ENCODE data around the gene MKI67.
A peak's percentile ranks its signal among the peaks of the same experiment; 100 is the strongest.
"Not testable (repeated sequence)": the region's sequence is repeated elsewhere in the genome, so short reads cannot be mapped to it uniquely, and the experiment has no call there.

Gene MKI67

GRCh38 chr10:128103229-128103714, 23.0 kb downstream of the MKI67 start:
- peak; percentile 48 for DNase-seq

- DNase-seq: no peak
These were observed 23.6 kb downstream of the MKI67 start for GRCh38 chr10:128102480-128103228.

- no peak for DNase-seq
These were observed 24.3 kb downstream of the MKI67 start for GRCh38 chr10:128101901-128102300.

- DNase-seq: no peak
These were observed 26.3 kb downstream of the MKI67 start for GRCh38 chr10:128099901-128100300.

GRCh38 chr10:128098631-128099030, 27.6 kb downstream of the MKI67 start:
- no peak for DNase-seq

- no peak for DNase-seq
These were observed 28.4 kb downstream of the MKI67 start for GRCh38 chr10:128097783-128098182.

GRCh38 chr10:128096486-128097199, 29.6 kb downstream of the MKI67 start:
- DNase-seq: no peak

GRCh38 chr10:128095753-128096469, 30.3 kb downstream of the MKI67 start:
- no peak for DNase-seq

- DNase-seq: peak; percentile 60
These were observed 31.0 kb downstream of the MKI67 start for GRCh38 chr10:128095027-128095752.

GRCh38 chr10:128094596-128094995, 31.6 kb downstream of the MKI67 start:
- DNase-seq: not testable (repeated sequence)

- DNase-seq: no peak
These were observed 33.8 kb downstream of the MKI67 start for GRCh38 chr10:128092454-128092853.

GRCh38 chr10:128091636-128092210, 34.5 kb downstream of the MKI67 start:
- no peak for DNase-seq

GRCh38 chr10:128087884-128088709, 38.1 kb downstream of the MKI67 start:
- no peak for DNase-seq

- no peak for DNase-seq
These were observed 38.9 kb downstream of the MKI67 start for GRCh38 chr10:128087146-128087883.

GRCh38 chr10:128086003-128086863, 40.0 kb downstream of the MKI67 start:
- no peak for DNase-seq

GRCh38 chr10:128084991-128085390, 41.2 kb downstream of the MKI67 start:
- DNase-seq: no peak

- no peak for DNase-seq
These were observed 41.9 kb downstream of the MKI67 start for GRCh38 chr10:128084364-128084763.

GRCh38 chr10:128083191-128083895, 42.9 kb downstream of the MKI67 start:
- no peak for DNase-seq

- DNase-seq: no peak
These were observed 44.5 kb downstream of the MKI67 start for GRCh38 chr10:128081720-128082119.

Measured in CD4-positive, alpha-beta T cell treated with Interleukin-15 for 1 hour (primary cell).